Natural killer cell (primary cell): ENCODE data around the gene SMIM26. TPM values are rescaled to one million over a fixed set of nuclear protein-coding genes. Genes with fewer than 3 reads are reported as not detected.

ENCODE experiments used
- ATAC-seq, 3 donors: fragments of 150-1000 bp in 2 of 3; fragments of 200-7000 bp in 1 of 3; cut with Tn5 transposase; 1 replicate in 1 of 3; 2 replicates in 2 of 3; pipeline ENCODE4 v1.10.0; 2021; ENCODE audit warnings: mild to moderate bottlenecking in 2 of 3, moderate library complexity in 2 of 3
- DNase-seq, 2 donors: peaks; one replicate each; pipeline versions ENCODE4 v3.0.0 to v3.0.0-alpha.2; 2013 to 2021; ENCODE audit warnings: mixed read lengths in 1 of 2
- H3K27ac ChIP-seq: one replicate; pipeline ENCODE4 v1.5.1; 2013; ENCODE audit warnings: mild to moderate bottlenecking, low read length
- H3K27me3 ChIP-seq: one replicate; pipeline ENCODE4 v1.6.1; 2013; ENCODE audit warnings: low read length; ENCODE audit not compliant: control insufficient read depth, insufficient read depth
- H3K36me3 ChIP-seq: one replicate; pipeline ENCODE4 v1.6.1; 2013; ENCODE audit warnings: low read length; ENCODE audit not compliant: control insufficient read depth, insufficient read depth
- H3K4me1 ChIP-seq: one replicate; pipeline ENCODE4 v1.6.1; 2013; ENCODE audit warnings: low read length; ENCODE audit not compliant: control insufficient read depth, insufficient read depth
- H3K4me3 ChIP-seq: one replicate; pipeline ENCODE4 v1.5.1; 2013; ENCODE audit warnings: low read length
- H3K9me3 ChIP-seq: one replicate; pipeline ENCODE4 v1.6.1; 2013; ENCODE audit warnings: low read length; ENCODE audit not compliant: control insufficient read depth, insufficient read depth
- H3K27ac Mint-ChIP-seq, 2 donors: one replicate each; pipeline ENCODE4 v1.8.0; 2022; ENCODE audit warnings: mild to moderate bottlenecking in 2 of 2, mixed read lengths in 2 of 2, moderate library complexity in 1 of 2
- H3K27me3 Mint-ChIP-seq, 2 donors: one replicate each; pipeline ENCODE4 v1.8.0; 2022; ENCODE audit warnings: low read depth in 2 of 2, mixed read lengths in 2 of 2
- H3K36me3 Mint-ChIP-seq: one replicate; pipeline ENCODE4 v1.8.0; 2022; ENCODE audit warnings: mixed read lengths
- H3K4me1 Mint-ChIP-seq, 2 donors: one replicate each; pipeline ENCODE4 v1.8.0; 2022; ENCODE audit warnings: mixed read lengths in 2 of 2
- H3K4me3 Mint-ChIP-seq: one replicate; pipeline ENCODE4 v1.8.0; 2022; ENCODE audit warnings: mild to moderate bottlenecking, moderate library complexity, mixed read lengths
- H3K9me3 Mint-ChIP-seq, 2 donors: one replicate each; pipeline ENCODE4 v1.8.0; 2022; ENCODE audit warnings: mixed read lengths in 2 of 2
- CTCF ChIP-seq: fragments of 200-600 bp; IDR thresholded peaks from one replicate; pipeline ENCODE4 v1.8.0; 2022; ENCODE audit warnings: antibody characterized with exemption
- WGBS: methylation state at CpG from one replicate; pipeline ENCODE4 v1.1.7; 2013; ENCODE audit warnings: missing lambda C conversion rate; ENCODE audit not compliant: insufficient coverage; 5-methylcytosine and 5-hydroxymethylcytosine counted together
- intact Hi-C: fragments of 100-400 bp; cut with micrococcal nuclease; formaldehyde crosslinking; loops from one replicate; pipeline ENCODE4 v1.14.2; 2022
- total RNA-seq, 4 donors: library from RNA; stranded (reverse); fragments of 120-200 nt in 1 of 4; gene quantifications; one replicate each; pipeline versions ENCODE4 v1.2.3 to v1.2.4, GENCODE V29; 2013 to 2022

Gene SMIM26
- total RNA-seq, 3 donors from 2014 or later (not counting 1 experiment from before 2014, with no cell fraction given) = 38.6 to 48.8 (median 40.5) TPM

- peak; percentile 85 to 86 for DNase-seq
- Histone ChIP-seq H3K27me3 (no peaks in the 10 kb centered on the region), H3K36me3 (no peaks in the 10 kb centered on the region), H3K4me3 (peak within 1 kb of the TSS; percentile 71), H3K4me1 (peaks cover 14% of the 10 kb centered on the region), H3K27ac (peak within 1 kb of the TSS; percentile 54), H3K9me3 (no peaks in the 10 kb centered on the region)
- peak; percentile 87 to 95 (median 88) for ATAC-seq
- peak; percentile 65 for TF ChIP-seq CTCF
- under 1% methylated on average over 88 of the region's 88 CpGs for WGBS
- Mint-ChIP-seq H3K36me3 (no peaks in the 10 kb centered on the region), H3K9me3 (no peaks in the 10 kb centered on the region), H3K4me1 (peaks cover 25 to 26% of the 10 kb centered on the region in 2 donors), H3K27ac (peak within 1 kb of the TSS; percentile 84 to 87), H3K27me3 (peaks cover 0 to 6% of the 10 kb centered on the region in 2 donors), H3K4me3 (peak within 1 kb of the TSS; percentile 90)
- intact Hi-C loops = loop anchor here (1.0 to 5.0 kb wide), 3 partner anchors 21 to 121 kb away; partner anchors contain the start of genes DZANK1, POLR3F, SEC23B and SMIM26
Measured at GRCh38 chr20:18587665-18588573, 20.7 kb downstream of the SMIM26 start, which contains the start of gene DTD1. Gene DTD1, plus strand, starts transcription at chr20:18588054. Its CDS starts 19 bp downstream, at chr20:18588073.

- Histone ChIP-seq H3K4me1 (peaks cover 14% of the 10 kb centered on the region), H3K9me3 (no peaks in the 10 kb centered on the region), H3K27ac (peak overlapping the region; percentile 53), H3K36me3 (no peaks in the 10 kb centered on the region), H3K4me3 (peak overlapping the region; percentile 71), H3K27me3 (no peaks in the 10 kb centered on the region)
- WGBS = 4% methylated on average over 15 of the region's 18 CpGs
- ATAC-seq (no peak), DNase-seq (no peak)
- Mint-ChIP-seq H3K27me3 (peaks cover 0 to 6% of the 10 kb centered on the region in 2 donors), H3K4me3 (peak overlapping the region; percentile 90), H3K4me1 (peaks cover 25 to 26% of the 10 kb centered on the region in 2 donors), H3K9me3 (no peaks in the 10 kb centered on the region), H3K36me3 (no peaks in the 10 kb centered on the region), H3K27ac (peak overlapping the region; percentile 84 to 87)
- no peak for TF ChIP-seq CTCF
- intact Hi-C loops = loop anchor here (1.0 to 5.0 kb wide), 3 partner anchors 21 to 121 kb away; partner anchors contain the start of genes DZANK1, POLR3F, SEC23B and SMIM26
Measured at GRCh38 chr20:18588574-18588933, 21.3 kb downstream of the SMIM26 start.

- 81% methylated on average over 5 of the region's 8 CpGs for WGBS
- H3K9me3 Mint-ChIP-seq = no peaks in the 10 kb centered on the region
- peaks cover 25 to 26% of the 10 kb centered on the region in 2 donors for H3K4me1 Mint-ChIP-seq
- H3K4me3 Mint-ChIP-seq = peak overlapping the region; percentile 90
- DNase-seq = peak in 1 of 2 donors; percentile 9
- ATAC-seq = no peak
- Histone ChIP-seq H3K27ac (no peak overlapping the region), H3K4me1 (peaks cover 14% of the 10 kb centered on the region), H3K9me3 (no peaks in the 10 kb centered on the region), H3K36me3 (peaks cover 2% of the 10 kb centered on the region), H3K27me3 (no peaks in the 10 kb centered on the region), H3K4me3 (no peak overlapping the region)
- intact Hi-C loops = loop anchor here (5.0 kb wide), 2 partner anchors 83 to 123 kb away; partner anchors contain the start of genes DZANK1, POLR3F and SEC23B
- H3K27ac Mint-ChIP-seq = peak overlapping the region; percentile 84 to 87
- H3K27me3 Mint-ChIP-seq = no peaks in the 10 kb centered on the region
- TF ChIP-seq CTCF = no peak
- no peaks in the 10 kb centered on the region for H3K36me3 Mint-ChIP-seq
Measured at GRCh38 chr20:18589941-18590674, 22.9 kb downstream of the SMIM26 start.
